Panc1 (cell line): ENCODE measurements around the gene CIAPIN1. TPM values are rescaled to one million over a fixed set of nuclear protein-coding genes. Genes with fewer than 3 reads are reported as not detected.
A peak's percentile ranks its signal among the peaks of the same experiment; 100 is the strongest.

Experiments
- ATAC-seq: fragments of 200-7000 bp; cut with Tn5 transposase; 2 replicates; pipeline ENCODE4 v1.9.1; 2020; ENCODE audit warnings: mild to moderate bottlenecking, moderate library complexity
- BruUV-seq: library from RNA; stranded (reverse); fragments of 400-500 nt; replicated peaks from 2 replicates; lab custom pipeline; 2021; lab: Mats Ljungman, UMichigan
- CTCF ChIA-PET: fragments of 300-600 bp; sonication (Branson Sonifier 250); formaldehyde crosslinking; loops from one replicate; lab custom pipeline; 2022; ENCODE audit warnings: antibody characterized with exemption; lab: Charles Lee
- POLR2A ChIA-PET: fragments of 300-600 bp; sonication (Branson Sonifier 250); formaldehyde crosslinking; loops from one replicate; lab custom pipeline; 2022; ENCODE audit warnings: antibody characterized with exemption; lab: Charles Lee
- DNase-seq: peaks from one replicate; pipeline ENCODE4 v3.0.0-alpha.2; 2010; ENCODE audit warnings: low read depth, low spot score
- H3K27ac ChIP-seq: 2 replicates; pipeline ENCODE4 v1.5.1; 2011; ENCODE audit warnings: mild to moderate bottlenecking, low read length, inconsistent platforms
- H3K27me3 ChIP-seq: fragments of 200-500 bp; sonication (Bioruptor generic); 2 replicates; pipeline ENCODE4 v1.6.0; 2014; ENCODE audit warnings: low read length, inconsistent platforms; ENCODE audit not compliant: control insufficient read depth, insufficient read depth
- H3K36me3 ChIP-seq: fragments of 200-500 bp; sonication (Bioruptor generic); 2 replicates; pipeline ENCODE4 v1.5.1; 2014; ENCODE audit warnings: inconsistent platforms, mild to moderate bottlenecking, low read length, moderate library complexity; ENCODE audit not compliant: control insufficient read depth, insufficient read depth
- H3K4me1 ChIP-seq: 2 replicates; pipeline ENCODE4 v1.5.1; 2011; ENCODE audit warnings: inconsistent platforms, mild to moderate bottlenecking, low read length, moderate library complexity; ENCODE audit not compliant: control insufficient read depth, insufficient read depth
- H3K4me3 ChIP-seq, 2 experiments: 2 replicates each; pipeline ENCODE4 v1.5.1; 2011 to 2012; ENCODE audit warnings: low read depth in 2 of 2, low read length in 2 of 2, mild to moderate bottlenecking in 2 of 2, inconsistent platforms in 1 of 2, moderate library complexity in 1 of 2
- H3K9me3 ChIP-seq: fragments of 200-500 bp; sonication (Bioruptor generic); 2 replicates; pipeline ENCODE4 v1.5.1; 2014; ENCODE audit warnings: low read depth, mild to moderate bottlenecking, inconsistent platforms, low read length, moderate library complexity; ENCODE audit not compliant: control insufficient read depth, insufficient read depth
- POLR2AphosphoS5 ChIP-seq: IDR thresholded peaks from 2 replicates; pipeline ENCODE4 v1.6.1; 2012; ENCODE audit warnings: mild to moderate bottlenecking, low read depth, low read length, moderate library complexity
- SIN3A ChIP-seq: IDR thresholded peaks from 2 replicates; pipeline ENCODE4 v1.6.1; 2012; ENCODE audit warnings: low read depth, mild to moderate bottlenecking, low read length, moderate library complexity, borderline replicate concordance; ENCODE audit not compliant: insufficient read depth
- TCF7L2 ChIP-seq: IDR thresholded peaks from 2 replicates; pipeline ENCODE4 v1.6.1; 2011; ENCODE audit warnings: mild to moderate bottlenecking, low read depth, low read length, inconsistent platforms
- in situ Hi-C: cut with HindIII; loops from 2 replicates; pipeline ENCODE4 v1.10.0; 2016; ENCODE audit warnings: low sequenced_read_pairs, low pct_unique_long_range_greater_than_20kb
- intact Hi-C: fragments of 100-400 bp; cut with micrococcal nuclease; formaldehyde crosslinking; loops from one replicate; pipeline ENCODE4 v1.10.0; 2022; ENCODE audit not compliant: unreplicated experiment
- total RNA-seq: library from RNA; stranded (reverse); gene quantifications from one replicate; pipeline ENCODE4 v1.2.1, GENCODE V29; 2021; ENCODE audit not compliant: unreplicated experiment
- TF ChIP-seq, protein P1 (sequence below): fragments of 450-650 bp; IDR thresholded peaks from 2 replicates; pipeline ENCODE4 v1.5.1; 2017; ENCODE audit warnings: mild to moderate bottlenecking
- TF ChIP-seq, protein P2 (sequence below), 2 experiments: IDR thresholded peaks; 2 replicates each; pipeline ENCODE4 v1.6.1; 2011 to 2012; ENCODE audit warnings: low read depth in 2 of 2, control low read depth in 1 of 2, low read length in 1 of 2, mild to moderate bottlenecking in 1 of 2, moderate library complexity in 1 of 2; ENCODE audit not compliant: insufficient read depth in 1 of 2

CIAPIN1 gene
- total RNA-seq, 1 experiment from 2014 or later: 64.0 TPM

DNA sequence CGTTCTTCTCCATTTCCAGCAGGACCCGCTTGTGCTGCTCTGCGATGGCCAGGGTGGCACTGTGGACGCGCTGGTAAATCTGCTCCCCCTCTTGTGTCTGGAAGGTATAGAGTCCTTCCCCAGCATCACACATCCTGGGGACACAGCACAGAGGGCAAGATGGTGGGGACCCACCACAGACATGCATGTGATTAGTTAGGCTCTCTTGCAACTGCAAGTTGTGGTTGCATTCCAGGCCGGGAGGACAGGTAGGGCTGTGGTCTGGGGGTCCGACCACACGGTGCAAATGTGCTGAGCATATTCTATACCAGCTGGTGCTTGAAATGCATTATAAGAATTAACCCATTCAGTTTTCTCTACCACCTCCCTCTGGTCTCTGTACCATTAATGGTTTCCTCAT lies 26.7 kb upstream of the CIAPIN1 start:
- no peaks in the 10 kb centered on the region for H3K27me3 ChIP-seq
- no peak for ATAC-seq
- no peaks in the 10 kb centered on the region for H3K9me3 ChIP-seq
- POLR2A ChIA-PET: interaction anchor here (0.6 kb wide), 1 partner anchor 410 kb away, joined by 7 read pairs; no protein-coding TSS in a partner anchor
- no TSS peak for BruUV-seq
- H3K4me1 ChIP-seq: peaks cover 7% of the 10 kb centered on the region; the same call in 1 of the 2 replicates
- CTCF ChIA-PET: interaction anchor here (0.6 kb wide), 1 partner anchor 31 kb away, joined by 8 read pairs; no protein-coding TSS in a partner anchor
- H3K27ac ChIP-seq: no peak overlapping the region
- TF ChIP-seq SIN3A: no peak
- intact Hi-C loops (no loop called here), in situ Hi-C loops (no loop called here)
- H3K4me3 ChIP-seq: no peak overlapping the region
- no peaks in the 10 kb centered on the region; the same call in none of the 2 replicates for H3K36me3 ChIP-seq
- DNase-seq: no peak

DNA sequence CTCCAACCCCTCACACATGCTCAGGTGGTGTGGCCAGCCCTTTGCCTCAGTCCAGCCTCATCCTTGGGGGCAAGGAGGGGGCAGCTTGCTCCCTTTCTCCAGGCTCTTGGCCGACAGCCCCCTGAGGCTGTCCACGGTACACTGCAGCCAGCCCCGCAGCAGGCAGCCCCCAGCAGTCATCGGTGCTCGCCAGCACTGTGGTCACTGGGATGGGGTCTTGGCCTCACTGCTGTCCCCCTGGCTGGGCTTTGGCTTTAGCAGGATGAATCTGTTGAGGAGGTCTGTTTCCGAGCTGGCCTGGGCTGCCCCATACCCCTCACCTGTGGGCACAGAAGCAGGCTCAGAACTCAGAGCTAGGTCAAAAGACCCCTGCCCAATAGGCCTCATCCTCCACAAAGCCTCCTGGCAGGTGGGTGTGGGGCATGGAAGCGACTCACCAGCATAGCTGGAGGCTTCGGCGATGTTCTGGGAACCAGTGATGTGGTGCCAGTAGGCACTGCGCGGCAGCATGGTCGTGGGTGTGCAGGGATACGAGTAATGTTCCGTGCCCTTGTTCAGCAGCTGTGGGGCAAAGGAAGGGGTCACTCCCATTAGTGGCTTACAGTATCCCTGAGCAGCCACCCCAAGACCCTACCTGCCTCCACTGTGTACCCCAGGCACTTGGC lies 26.1 kb upstream of the CIAPIN1 start:
- H3K4me1 ChIP-seq: peaks cover 7% of the 10 kb centered on the region; the same call in 1 of the 2 replicates
- H3K36me3 ChIP-seq: peaks cover 2% of the 10 kb centered on the region
- H3K4me3 ChIP-seq: no peak overlapping the region
- no peaks in the 10 kb centered on the region for H3K9me3 ChIP-seq
- POLR2A ChIA-PET: interaction anchor here (0.5 kb wide), 1 partner anchor 17 kb away, joined by 3 read pairs; no protein-coding TSS in a partner anchor
- no peaks in the 10 kb centered on the region for H3K27me3 ChIP-seq
- intact Hi-C loops (no loop called here), in situ Hi-C loops (no loop called here)
- no TSS peak for BruUV-seq
- DNase-seq (no peak), ATAC-seq (no peak)
- TF ChIP-seq TCF7L2: no peak
- no peak for TF ChIP-seq POLR2AphosphoS5
- TF ChIP-seq, protein P1, sequence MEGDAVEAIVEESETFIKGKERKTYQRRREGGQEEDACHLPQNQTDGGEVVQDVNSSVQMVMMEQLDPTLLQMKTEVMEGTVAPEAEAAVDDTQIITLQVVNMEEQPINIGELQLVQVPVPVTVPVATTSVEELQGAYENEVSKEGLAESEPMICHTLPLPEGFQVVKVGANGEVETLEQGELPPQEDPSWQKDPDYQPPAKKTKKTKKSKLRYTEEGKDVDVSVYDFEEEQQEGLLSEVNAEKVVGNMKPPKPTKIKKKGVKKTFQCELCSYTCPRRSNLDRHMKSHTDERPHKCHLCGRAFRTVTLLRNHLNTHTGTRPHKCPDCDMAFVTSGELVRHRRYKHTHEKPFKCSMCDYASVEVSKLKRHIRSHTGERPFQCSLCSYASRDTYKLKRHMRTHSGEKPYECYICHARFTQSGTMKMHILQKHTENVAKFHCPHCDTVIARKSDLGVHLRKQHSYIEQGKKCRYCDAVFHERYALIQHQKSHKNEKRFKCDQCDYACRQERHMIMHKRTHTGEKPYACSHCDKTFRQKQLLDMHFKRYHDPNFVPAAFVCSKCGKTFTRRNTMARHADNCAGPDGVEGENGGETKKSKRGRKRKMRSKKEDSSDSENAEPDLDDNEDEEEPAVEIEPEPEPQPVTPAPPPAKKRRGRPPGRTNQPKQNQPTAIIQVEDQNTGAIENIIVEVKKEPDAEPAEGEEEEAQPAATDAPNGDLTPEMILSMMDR: no peak
- no peak for TF ChIP-seq SIN3A
- TF ChIP-seq, protein P2, sequence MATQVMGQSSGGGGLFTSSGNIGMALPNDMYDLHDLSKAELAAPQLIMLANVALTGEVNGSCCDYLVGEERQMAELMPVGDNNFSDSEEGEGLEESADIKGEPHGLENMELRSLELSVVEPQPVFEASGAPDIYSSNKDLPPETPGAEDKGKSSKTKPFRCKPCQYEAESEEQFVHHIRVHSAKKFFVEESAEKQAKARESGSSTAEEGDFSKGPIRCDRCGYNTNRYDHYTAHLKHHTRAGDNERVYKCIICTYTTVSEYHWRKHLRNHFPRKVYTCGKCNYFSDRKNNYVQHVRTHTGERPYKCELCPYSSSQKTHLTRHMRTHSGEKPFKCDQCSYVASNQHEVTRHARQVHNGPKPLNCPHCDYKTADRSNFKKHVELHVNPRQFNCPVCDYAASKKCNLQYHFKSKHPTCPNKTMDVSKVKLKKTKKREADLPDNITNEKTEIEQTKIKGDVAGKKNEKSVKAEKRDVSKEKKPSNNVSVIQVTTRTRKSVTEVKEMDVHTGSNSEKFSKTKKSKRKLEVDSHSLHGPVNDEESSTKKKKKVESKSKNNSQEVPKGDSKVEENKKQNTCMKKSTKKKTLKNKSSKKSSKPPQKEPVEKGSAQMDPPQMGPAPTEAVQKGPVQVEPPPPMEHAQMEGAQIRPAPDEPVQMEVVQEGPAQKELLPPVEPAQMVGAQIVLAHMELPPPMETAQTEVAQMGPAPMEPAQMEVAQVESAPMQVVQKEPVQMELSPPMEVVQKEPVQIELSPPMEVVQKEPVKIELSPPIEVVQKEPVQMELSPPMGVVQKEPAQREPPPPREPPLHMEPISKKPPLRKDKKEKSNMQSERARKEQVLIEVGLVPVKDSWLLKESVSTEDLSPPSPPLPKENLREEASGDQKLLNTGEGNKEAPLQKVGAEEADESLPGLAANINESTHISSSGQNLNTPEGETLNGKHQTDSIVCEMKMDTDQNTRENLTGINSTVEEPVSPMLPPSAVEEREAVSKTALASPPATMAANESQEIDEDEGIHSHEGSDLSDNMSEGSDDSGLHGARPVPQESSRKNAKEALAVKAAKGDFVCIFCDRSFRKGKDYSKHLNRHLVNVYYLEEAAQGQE (IDR thresholded peaks at IDR 0.05; ENCODE audit: insufficient read depth in 1 of 2, low read depth in 2 of 2, low read length in 1 of 2): no peak
- no peak overlapping the region for H3K27ac ChIP-seq
- CTCF ChIA-PET: no interaction called here

DNA sequence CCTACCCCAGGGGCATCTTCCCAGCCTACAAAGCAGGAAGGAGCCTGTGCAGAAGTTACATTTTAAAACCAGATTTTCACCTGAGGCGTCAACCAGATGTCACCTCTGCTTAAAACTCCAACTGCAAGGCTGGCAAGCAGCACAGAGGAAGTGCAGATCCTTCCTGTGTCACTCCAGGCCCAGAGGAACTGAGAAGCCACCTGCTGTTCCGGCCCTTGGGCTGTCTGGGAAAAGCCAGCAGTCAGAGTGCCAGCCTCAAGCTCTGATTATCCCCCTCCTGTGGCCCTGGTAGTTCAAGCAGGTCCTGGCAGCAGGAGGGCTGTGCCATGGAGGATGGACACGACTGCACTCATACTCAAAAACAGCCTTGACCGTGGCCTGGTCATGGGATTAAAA lies 25.5 kb upstream of the CIAPIN1 start:
- no peak for TF ChIP-seq SIN3A
- Histone ChIP-seq H3K4me3 (no peak overlapping the region), H3K36me3 (peaks cover 2% of the 10 kb centered on the region), H3K27ac (no peak overlapping the region), H3K4me1 (peaks cover 7% of the 10 kb centered on the region; the same call in 1 of the 2 replicates), H3K9me3 (no peaks in the 10 kb centered on the region), H3K27me3 (no peaks in the 10 kb centered on the region)
- intact Hi-C loops (no loop called here), in situ Hi-C loops (no loop called here)
- ATAC-seq (peak; percentile 62), DNase-seq (no peak)
- CTCF ChIA-PET: no interaction called here
- POLR2A ChIA-PET: interaction anchor here (0.5 kb wide), 1 partner anchor 17 kb away, joined by 3 read pairs; no protein-coding TSS in a partner anchor
- no TSS peak for BruUV-seq
